H1 (cell line): ENCODE data around the gene WWC1. TPM values are rescaled to one million over a fixed set of nuclear protein-coding genes. Genes with fewer than 3 reads are reported as not detected.

Experiments used
- BACH1 ChIP-seq: IDR thresholded peaks from 2 replicates; pipeline ENCODE4 v1.6.1; 2012; ENCODE audit warnings: low read length, improper control_type of control experiment
- CBX5 ChIP-seq: fragments of 300-800, 300-1000 bp; sonication (generic); IDR thresholded peaks from 2 replicates; pipeline ENCODE4 v1.7.1; 2016; ENCODE audit warnings: antibody characterized with exemption, low read length, low read depth
- EZH2 ChIP-seq: fragments of 200-600 bp; sonication (generic); IDR thresholded peaks from 2 replicates; pipeline ENCODE4 v1.7.1; 2012; ENCODE audit warnings: low read depth, mild to moderate bottlenecking, moderate library complexity, low read length, inconsistent platforms; ENCODE audit not compliant: severe bottlenecking
- MAFK ChIP-seq: IDR thresholded peaks from 2 replicates; pipeline ENCODE4 v1.6.1; 2012; ENCODE audit warnings: low read depth, mild to moderate bottlenecking, improper control_type of control experiment, low read length
- MAX ChIP-seq: IDR thresholded peaks from 2 replicates; pipeline ENCODE4 v1.6.1; 2012; ENCODE audit warnings: inconsistent platforms
- POLR2AphosphoS5 ChIP-seq: IDR thresholded peaks from 2 replicates; pipeline ENCODE4 v1.6.1; 2011; ENCODE audit warnings: low read depth, low read length
- RXRA ChIP-seq: IDR thresholded peaks from 2 replicates; pipeline ENCODE4 v1.6.1; 2011; ENCODE audit warnings: low read depth, mild to moderate bottlenecking, low read length, moderate library complexity; ENCODE audit not compliant: insufficient read depth
- SP1 ChIP-seq: IDR thresholded peaks from 2 replicates; pipeline ENCODE4 v1.6.1; 2011; ENCODE audit warnings: low read depth, low read length
- TAF7 ChIP-seq: optimal IDR thresholded peaks from 2 replicates; pipeline ENCODE3; 2011; ENCODE audit warnings: low read depth, mild to moderate bottlenecking, inconsistent platforms, low read length, moderate library complexity, borderline replicate concordance
- ZNF274 ChIP-seq: IDR thresholded peaks from 2 replicates; pipeline ENCODE4 v1.7.0; 2012; ENCODE audit warnings: low read length, borderline replicate concordance; ENCODE audit errors: extremely low read depth
- polyA plus RNA-seq, 7 experiments: library from polyadenylated mRNA; depleted of rRNA in 3 of 7; stranded (reverse) in 5 of 7; unstranded in 2 of 7; fragments of >200 nt in 5 of 7; fragments of 200-250 nt in 2 of 7; gene quantifications; 1 replicate in 5 of 7; 2 replicates in 1 of 7; 4 replicates in 1 of 7; pipeline versions ENCODE4 v1.2.1 to v1.2.3, GENCODE V29; 2011 to 2013; ENCODE audit warnings: missing spikeins in 2 of 7, mixed read lengths in 2 of 7
- total RNA-seq: library from RNA; stranded (reverse); fragmentation: NEBNext Ultra II Directional; extraction: Animal tissue kit (Norgen Biotek cat#: 25700); gene quantifications from 2 replicates; pipeline ENCODE4 v1.2.1, GENCODE V29; 2021

Gene WWC1
- total and polyA plus RNA-seq, 2 of the 8 experiments (the other 6 are each of a cell fraction or from before 2014, with no cell fraction given), result 16.4 to 41.1 TPM

- no peak for TF ChIP-seq EZH2
- TF ChIP-seq SP1, result no peak
- TF ChIP-seq MAX, result no peak
- no peak for TF ChIP-seq RXRA
- no peak for TF ChIP-seq TAF7
- TF ChIP-seq POLR2AphosphoS5, result no peak
- no peak for TF ChIP-seq MAFK
- no peak for TF ChIP-seq ZNF274
- TF ChIP-seq BACH1, result no peak
- TF ChIP-seq CBX5, result no peak
Measured at GRCh38 chr5:168502563-168503237, 211.3 kb downstream of the WWC1 start (continued).
